Upper lobe of right lung (tissue), 1 donor: ENCODE results near the gene FFAR3. TPM values are rescaled to one million over a fixed set of nuclear protein-coding genes. Genes with fewer than 3 reads are reported as not detected.
"Not testable (repeated sequence)": the region's sequence is repeated elsewhere in the genome, so short reads cannot be mapped to it uniquely, and the experiment has no call there.

ENCODE experiments used
- ATAC-seq: fragments of 200-7000 bp; cut with Tn5 transposase; one replicate; pipeline ENCODE4 v1.9.1; 2020; ENCODE audit warnings: mild to moderate bottlenecking, moderate library complexity
- DNase-seq: peaks from one replicate; pipeline ENCODE4 v3.0.0-alpha.2; 2020
- H3K27ac ChIP-seq: fragments of 200-600 bp; one replicate; pipeline ENCODE4 v1.8.0; 2022
- H3K27me3 ChIP-seq: fragments of 200-600 bp; one replicate; pipeline ENCODE4 v1.8.0; 2022; ENCODE audit warnings: mild to moderate bottlenecking
- H3K36me3 ChIP-seq: fragments of 200-600 bp; one replicate; pipeline ENCODE4 v1.8.0; 2022
- H3K4me1 ChIP-seq: fragments of 200-600 bp; one replicate; pipeline ENCODE4 v1.8.0; 2022
- H3K4me3 ChIP-seq: fragments of 200-600 bp; one replicate; pipeline ENCODE4 v1.8.0; 2022; ENCODE audit warnings: mild to moderate bottlenecking
- H3K9me3 ChIP-seq: fragments of 200-600 bp; one replicate; pipeline ENCODE4 v1.8.0; 2022
- intact Hi-C: fragments of 100-400 bp; cut with DNase I; formaldehyde crosslinking; loops from one replicate; pipeline ENCODE4 v1.11.0; 2022
- total RNA-seq: library from RNA; stranded (reverse); fragmentation: NEBNext Ultra II Directional; extraction: Animal tissue kit (Norgen Biotek cat#: 25700); gene quantifications from one replicate; pipeline ENCODE4 v1.2.1, GENCODE V29; 2021
- TF ChIP-seq, protein P1 (sequence below): fragments of 200-600 bp; IDR thresholded peaks from one replicate; pipeline ENCODE4 v1.8.0; 2022; ENCODE audit warnings: antibody characterized with exemption
- donor health status: DM: no; HTN: yes; CAD: no; lungs with severe emphysema.

Gene FFAR3
- total RNA-seq, 1 donor from 2014 or later: not detected

GRCh38 chr19:35399948-35400772, 41.9 kb downstream of the FFAR3 start:
- Histone ChIP-seq H3K27me3 (no peaks in the 10 kb centered on the region), H3K4me1 (peaks cover 5% of the 10 kb centered on the region), H3K4me3 (no peak overlapping the region), H3K27ac (no peak overlapping the region), H3K9me3 (no peaks in the 10 kb centered on the region), H3K36me3 (no peaks in the 10 kb centered on the region)
- TF ChIP-seq, protein P1, sequence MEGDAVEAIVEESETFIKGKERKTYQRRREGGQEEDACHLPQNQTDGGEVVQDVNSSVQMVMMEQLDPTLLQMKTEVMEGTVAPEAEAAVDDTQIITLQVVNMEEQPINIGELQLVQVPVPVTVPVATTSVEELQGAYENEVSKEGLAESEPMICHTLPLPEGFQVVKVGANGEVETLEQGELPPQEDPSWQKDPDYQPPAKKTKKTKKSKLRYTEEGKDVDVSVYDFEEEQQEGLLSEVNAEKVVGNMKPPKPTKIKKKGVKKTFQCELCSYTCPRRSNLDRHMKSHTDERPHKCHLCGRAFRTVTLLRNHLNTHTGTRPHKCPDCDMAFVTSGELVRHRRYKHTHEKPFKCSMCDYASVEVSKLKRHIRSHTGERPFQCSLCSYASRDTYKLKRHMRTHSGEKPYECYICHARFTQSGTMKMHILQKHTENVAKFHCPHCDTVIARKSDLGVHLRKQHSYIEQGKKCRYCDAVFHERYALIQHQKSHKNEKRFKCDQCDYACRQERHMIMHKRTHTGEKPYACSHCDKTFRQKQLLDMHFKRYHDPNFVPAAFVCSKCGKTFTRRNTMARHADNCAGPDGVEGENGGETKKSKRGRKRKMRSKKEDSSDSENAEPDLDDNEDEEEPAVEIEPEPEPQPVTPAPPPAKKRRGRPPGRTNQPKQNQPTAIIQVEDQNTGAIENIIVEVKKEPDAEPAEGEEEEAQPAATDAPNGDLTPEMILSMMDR: no peak
- ATAC-seq: no peak
- DNase-seq: no peak
- intact Hi-C loops: no loop called here

- H3K27me3 ChIP-seq: no peaks in the 10 kb centered on the region
- TF ChIP-seq, protein P1: no peak
- no peak for DNase-seq
- no peak overlapping the region for H3K27ac ChIP-seq
- H3K4me1 ChIP-seq: peaks cover 2% of the 10 kb centered on the region
- no peaks in the 10 kb centered on the region for H3K9me3 ChIP-seq
- no peak for ATAC-seq
- no peaks in the 10 kb centered on the region for H3K36me3 ChIP-seq
- H3K4me3 ChIP-seq: no peak overlapping the region
- intact Hi-C loops: no loop called here
Measured at GRCh38 chr19:35400773-35401100, 42.5 kb downstream of the FFAR3 start.

DNA sequence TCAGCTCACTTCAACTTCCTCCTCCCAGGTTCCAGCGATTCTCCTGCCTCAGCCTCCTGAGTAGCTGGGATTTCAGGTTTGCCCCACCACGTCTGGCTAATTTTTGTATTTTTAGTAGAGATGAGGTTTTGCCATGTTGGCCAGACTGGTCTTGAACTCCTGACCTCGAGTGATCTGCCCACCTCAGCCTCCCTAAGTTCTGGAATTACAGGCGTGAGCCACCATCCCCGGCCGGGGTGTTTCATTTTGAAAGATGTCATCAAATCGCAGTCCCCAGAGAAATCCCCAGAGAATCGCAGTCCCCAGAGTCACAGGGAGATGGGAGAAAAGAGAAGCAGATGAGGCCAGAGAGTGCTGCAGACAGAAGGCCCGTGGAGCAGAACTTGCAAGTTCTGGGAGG, 43.2 kb downstream of the FFAR3 start:
- H3K4me1 ChIP-seq, ATAC-seq, H3K4me3 ChIP-seq, H3K27me3 ChIP-seq, H3K36me3 ChIP-seq, DNase-seq, H3K27ac ChIP-seq, intact Hi-C loops, H3K9me3 ChIP-seq: not testable (repeated sequence)

DNA sequence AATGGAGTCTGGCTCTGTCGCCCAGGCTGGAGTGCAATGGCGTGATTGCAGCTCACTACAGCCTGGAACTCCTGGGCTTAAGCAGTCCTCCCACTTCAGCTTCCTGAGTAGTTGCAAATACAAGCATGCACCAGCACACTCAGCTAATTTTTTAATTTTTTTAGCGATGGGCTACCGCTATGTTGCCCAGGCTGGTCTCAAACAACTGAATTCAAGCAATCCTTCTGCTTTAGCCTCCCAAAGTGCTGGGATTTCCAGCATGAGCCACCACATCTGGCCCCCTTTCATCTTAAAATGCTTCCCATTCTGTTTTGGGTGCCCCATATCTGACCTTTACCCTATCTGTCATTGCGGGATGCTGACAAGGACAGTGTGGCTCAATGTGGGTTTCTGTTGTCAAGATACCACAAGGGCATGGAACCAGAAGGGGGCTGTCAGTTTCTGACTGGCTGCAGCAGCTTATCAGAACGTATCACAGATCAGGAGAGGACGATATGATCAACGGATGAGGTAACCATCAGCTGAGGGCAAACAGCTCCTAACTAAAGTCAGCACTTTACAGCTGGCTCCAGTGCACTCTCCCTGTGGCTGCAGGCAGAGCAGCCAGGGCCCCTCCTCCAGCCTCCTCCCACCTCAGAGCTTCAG, 45.0 kb downstream of the FFAR3 start:
- H3K27me3 ChIP-seq: no peaks in the 10 kb centered on the region
- DNase-seq (no peak), ATAC-seq (peak; percentile 36)
- intact Hi-C loops: no loop called here
- H3K4me3 ChIP-seq: no peak overlapping the region
- TF ChIP-seq, protein P1: no peak
- H3K36me3 ChIP-seq: no peaks in the 10 kb centered on the region
- H3K4me1 ChIP-seq: no peaks in the 10 kb centered on the region
- no peaks in the 10 kb centered on the region for H3K9me3 ChIP-seq
- no peak overlapping the region for H3K27ac ChIP-seq

GRCh38 chr19:35404879-35405622, 46.8 kb downstream of the FFAR3 start:
- H3K27me3 ChIP-seq: no peaks in the 10 kb centered on the region
- H3K9me3 ChIP-seq: no peaks in the 10 kb centered on the region
- TF ChIP-seq, protein P1: no peak
- no peak for DNase-seq
- H3K36me3 ChIP-seq: no peaks in the 10 kb centered on the region
- intact Hi-C loops: no loop called here
- no peak overlapping the region for H3K4me3 ChIP-seq
- H3K4me1 ChIP-seq: no peaks in the 10 kb centered on the region
- ATAC-seq: no peak
- H3K27ac ChIP-seq: no peak overlapping the region

- no peaks in the 10 kb centered on the region for H3K27me3 ChIP-seq
- no peaks in the 10 kb centered on the region for H3K9me3 ChIP-seq
- H3K4me3 ChIP-seq: no peak overlapping the region
- H3K36me3 ChIP-seq: no peaks in the 10 kb centered on the region
- H3K27ac ChIP-seq: no peak overlapping the region
- ATAC-seq (no peak), DNase-seq (no peak)
- TF ChIP-seq, protein P1: no peak
- intact Hi-C loops: no loop called here
- no peaks in the 10 kb centered on the region for H3K4me1 ChIP-seq
Measured at GRCh38 chr19:35407619-35408018, 49.4 kb downstream of the FFAR3 start.
